DMS79 (cell line): ENCODE measurements around the gene SNX20.

Source experiments
- DNase-seq: peaks from one replicate; lab custom pipeline; 2025; lab: John Stamatoyannopoulos, UW

The SNX20 gene

DNA sequence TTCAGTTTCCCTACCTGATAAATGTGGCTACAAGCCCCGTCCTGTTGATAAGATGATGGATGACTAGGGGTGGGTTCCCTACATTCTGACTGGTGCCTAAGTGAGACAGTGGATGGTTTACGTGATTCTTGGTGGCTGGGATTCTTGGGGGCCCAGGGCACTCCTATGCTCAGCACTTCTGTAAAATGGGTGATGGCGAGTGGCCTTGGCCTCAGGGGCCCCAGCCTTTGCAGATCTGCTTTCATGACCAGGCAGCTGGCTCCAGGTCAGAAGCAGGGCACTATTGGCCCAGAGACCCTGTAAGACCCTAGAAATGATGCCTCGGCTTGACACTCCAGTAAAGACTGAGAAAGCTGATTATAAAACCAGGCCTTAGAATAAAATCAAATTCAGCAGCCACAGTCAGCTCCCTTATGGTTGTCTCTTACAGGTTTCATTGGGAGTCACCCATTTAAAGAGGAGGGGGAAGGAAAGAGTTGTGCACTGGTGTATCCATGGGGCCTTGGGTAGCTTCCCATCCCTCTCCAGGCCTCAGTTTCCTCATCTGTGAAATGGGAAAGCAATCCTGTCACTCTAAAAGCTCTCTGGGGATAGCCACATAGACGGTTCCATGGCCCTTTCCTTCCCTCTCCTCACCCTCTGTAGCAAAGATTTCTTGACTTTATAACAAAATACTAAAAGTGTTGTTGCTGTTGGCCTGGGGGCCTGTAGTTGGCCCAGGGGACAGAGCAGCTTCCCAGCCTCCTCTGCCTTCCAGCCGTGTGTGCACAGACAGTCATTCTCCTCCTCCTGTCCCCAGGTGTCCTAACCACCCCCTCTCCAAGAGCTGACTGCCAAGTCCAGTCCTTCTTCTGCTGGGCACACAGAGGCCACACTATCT, 1.2 kb downstream of the SNX20 start:
- no peak for DNase-seq

DNA sequence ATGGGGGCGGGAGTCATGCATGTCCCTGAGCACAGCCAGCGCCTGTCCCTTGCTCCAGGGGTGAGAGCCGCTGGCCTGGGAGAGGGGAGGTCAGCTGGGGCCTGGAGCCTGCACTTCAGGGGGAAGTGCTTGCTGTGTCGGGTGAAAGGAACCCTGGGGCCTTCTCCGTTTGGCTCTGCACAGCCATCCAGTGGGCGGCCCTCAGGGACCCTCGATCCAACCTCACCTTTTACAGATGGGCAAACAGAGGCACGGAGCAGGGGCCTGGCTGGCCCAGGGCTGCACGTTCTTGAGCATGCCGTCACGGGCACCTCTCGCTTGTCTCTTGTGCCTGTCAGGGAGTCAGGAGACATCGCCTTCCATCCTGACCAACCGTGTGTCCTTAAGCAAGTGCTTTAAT, 1.8 kb downstream of the SNX20 start:
- no peak for DNase-seq

DNA sequence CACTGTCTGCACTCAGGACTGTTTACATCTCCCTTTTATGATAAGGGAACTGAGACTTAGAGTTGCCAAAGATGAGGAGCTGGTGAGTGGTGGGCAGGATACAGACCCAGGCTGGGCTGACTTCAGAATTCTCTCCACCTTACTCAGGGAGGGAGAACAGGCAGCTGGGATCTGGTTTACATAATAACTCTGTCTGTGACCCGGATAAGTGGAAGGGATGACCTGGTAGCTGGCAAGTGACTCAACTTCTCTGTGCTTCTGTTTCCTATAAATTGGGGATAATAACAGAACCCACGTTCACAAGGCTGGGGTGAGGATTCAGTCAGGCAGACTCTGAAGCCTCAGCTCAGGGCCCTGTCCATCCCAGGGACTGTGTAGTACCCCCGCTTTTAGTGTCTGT, 2.6 kb downstream of the SNX20 start:
- DNase-seq = no peak

DNA sequence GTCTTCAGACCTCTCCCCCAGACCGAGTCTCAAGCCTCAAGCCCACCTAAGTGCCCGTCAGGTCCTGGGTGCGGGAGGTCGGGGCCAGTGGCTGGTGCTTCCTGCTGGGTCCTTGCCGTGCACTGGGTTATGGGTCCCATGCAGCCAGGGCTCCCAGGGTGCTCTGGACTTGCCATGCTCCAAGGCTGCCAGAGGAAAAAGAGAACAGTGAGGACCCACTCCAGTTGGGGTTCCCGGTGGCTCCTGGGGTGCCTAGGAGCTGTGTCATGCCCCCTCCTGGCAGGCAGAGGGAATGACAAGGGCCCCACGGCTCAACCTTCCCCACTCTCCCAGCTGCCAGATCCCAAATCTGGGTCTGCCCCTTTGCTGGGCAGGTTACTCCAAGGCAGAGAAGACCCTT, 3.8 kb downstream of the SNX20 start:
- no peak for DNase-seq

- DNase-seq = no peak
Observed at GRCh38 chr16:50676684-50677225, 4.4 kb downstream of the SNX20 start.

GRCh38 chr16:50675686-50676610, 5.2 kb downstream of the SNX20 start:
- no peak for DNase-seq

DNA sequence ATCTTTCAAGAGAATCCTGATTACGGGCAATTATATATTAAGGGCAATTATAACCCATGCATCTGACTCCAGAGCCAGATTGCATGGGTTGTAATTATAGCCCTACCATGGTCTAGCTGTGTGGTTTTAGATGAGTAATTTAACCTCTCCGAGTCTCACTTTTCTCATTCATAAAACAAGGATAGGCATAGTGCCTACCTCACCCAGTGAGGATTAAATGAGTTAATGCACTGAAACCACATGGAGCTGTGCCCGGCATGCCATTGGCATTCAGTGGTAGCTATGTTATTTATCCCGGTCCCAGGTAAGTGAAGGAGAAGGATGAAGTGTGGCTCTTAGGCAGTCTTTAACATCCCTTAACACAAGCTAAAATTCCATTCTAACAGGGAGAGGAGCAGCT, 6.3 kb downstream of the SNX20 start:
- no peak for DNase-seq

DNA sequence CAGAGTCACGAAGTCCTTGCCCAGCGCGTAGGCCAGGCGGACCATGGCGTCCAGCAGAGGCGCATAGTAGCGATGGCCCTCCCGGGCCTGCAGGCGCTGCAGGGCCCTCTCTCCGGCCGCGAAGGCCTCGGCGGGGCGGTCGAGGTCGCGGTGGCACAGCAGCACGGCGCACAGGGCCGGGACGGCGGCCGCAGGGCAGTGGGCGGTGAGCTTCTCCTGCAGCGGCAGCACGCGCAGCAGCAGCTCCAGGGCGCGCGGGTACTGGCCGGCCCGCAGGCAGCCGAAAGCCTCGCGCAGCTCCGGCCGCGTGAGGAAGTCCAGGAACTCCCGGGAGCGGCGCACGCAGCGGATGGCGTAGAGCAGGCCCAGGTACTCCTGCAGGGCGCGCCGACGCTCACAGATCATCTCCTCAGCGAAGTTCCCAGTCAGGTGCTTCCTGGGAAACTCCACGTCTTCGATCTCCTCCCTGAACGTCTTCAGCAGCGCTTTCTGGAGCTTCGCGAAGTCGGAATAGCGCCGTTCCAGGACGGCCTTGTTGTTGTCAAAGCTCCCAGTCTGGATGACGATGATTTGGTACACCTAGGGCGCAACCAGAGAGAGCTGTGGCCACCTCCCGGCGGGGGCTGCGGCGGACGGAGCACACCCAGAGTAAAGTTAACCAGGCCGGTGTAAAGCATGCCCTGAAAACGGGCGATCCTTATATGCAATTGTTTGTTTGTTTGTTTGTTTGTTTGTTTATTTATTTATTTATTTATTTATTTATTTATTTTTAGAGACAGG, 7.4 kb downstream of the SNX20 start:
- DNase-seq = no peak

GRCh38 chr16:50671644-50672260, 9.4 kb downstream of the SNX20 start:
- no peak for DNase-seq

DNA sequence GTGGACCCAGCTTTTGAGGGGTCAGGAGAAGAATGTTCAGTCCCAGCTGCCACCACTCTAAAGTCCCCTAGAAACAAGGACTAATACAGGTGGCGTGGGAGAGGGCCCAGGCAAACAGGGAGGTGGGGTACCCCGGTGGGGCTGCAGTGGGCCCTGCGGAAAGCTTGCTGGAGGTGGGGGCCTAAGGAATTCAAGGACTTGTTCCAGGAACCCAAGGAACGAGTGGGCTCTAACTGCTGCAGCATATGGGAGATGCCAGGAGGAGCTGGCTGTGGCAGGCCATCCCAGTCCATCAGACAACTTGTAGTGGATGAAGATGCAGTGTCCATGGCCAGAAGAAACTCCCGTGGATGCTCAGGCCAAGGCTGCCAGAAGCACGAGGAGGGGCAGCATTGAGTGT, 10.6 kb downstream of the SNX20 start:
- DNase-seq = no peak

DNA sequence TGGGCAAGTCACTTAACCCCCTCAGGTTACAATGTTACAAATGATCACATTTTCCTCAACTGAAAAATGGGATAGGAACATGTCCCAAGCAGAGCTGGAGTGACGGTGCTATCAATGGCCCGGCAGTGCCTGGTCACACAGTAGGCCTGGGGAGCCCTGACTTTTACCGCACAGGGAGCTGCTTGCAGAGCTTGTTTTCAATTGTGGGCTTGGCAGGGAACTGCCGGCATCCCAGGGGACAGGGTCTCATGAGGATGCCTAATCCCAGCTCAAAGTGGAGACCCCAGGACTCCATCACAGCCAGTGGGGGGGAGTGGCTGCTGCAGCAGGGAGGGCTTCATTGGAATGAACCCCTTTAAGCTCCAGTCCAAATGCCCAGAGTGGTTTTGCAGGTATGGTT, 11.4 kb downstream of the SNX20 start:
- DNase-seq = no peak

DNA sequence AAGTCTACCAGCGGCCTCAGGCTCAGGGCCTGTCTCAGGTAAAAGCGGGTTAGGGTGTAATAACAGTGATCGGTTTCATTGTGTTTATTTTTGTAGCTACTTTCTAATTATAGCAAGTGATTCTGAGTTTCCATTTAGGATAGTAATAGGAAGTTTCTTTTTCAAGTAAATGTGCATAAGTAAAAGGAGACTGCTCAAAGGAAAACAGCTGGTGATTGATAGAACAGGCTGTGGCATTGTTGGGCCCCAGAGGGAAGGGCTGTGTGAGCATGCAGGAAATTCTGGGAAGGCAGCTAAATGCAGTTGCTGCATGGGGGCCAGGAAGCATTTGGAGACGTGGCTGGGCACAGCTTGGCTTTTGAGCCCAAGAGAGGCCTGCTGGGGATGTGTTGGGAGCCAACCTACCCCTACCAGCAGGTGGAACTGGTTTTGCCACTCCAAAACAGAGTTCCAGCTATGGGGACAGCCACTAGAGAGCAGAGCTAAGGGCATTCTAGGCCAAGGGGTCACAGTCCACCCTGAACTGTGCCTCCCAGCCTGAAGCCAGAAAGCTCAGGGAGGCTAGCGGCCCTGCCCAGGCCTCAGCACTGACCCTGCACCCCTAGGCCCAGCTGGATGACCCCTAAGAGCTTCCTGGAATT, 12.6 kb downstream of the SNX20 start:
- DNase-seq = no peak

DNA sequence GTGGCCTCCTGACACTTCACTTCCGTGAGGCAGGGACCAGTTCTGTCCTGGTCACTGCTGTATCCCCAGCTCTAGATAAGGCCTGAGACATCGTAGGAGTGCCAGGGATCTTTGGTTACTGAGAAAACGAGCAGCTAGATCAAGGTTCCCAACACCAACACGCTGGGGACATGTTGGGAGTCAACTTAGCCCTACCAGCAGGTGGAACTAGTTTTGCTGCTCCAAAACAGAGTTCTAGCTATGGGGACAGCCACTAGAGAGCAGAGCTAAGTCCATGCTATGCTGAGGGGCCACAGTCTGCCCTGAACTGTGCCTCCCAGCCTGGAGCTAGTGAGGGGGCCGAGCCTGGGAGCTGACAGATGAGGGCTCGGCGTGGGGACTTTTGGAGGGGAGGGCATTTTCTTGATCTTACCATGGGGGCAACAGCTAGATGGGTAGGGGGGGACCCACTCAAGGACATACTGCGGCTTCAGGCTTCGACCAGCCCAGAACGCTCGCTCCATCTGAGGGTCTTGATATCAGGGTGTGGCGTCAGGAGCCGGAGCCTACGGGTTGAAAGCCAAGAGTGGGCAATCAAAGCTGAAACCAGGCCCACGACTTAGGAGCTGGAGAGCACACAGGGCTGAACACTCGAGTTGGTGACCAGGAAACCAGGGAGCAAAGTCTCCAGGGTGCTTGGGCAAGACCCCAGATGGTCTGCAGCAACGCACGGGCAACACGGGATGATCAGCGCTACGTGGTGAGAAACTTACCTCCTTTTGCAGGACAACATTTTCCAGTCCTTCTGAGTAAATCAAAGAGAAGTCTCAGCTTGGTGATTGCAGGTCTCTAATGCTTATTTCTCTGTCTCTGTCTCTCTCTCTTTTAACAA, 13.4 kb downstream of the SNX20 start:
- DNase-seq = no peak

- DNase-seq = no peak
Observed at GRCh38 chr16:50666658-50667496, 14.2 kb downstream of the SNX20 start.

DNA sequence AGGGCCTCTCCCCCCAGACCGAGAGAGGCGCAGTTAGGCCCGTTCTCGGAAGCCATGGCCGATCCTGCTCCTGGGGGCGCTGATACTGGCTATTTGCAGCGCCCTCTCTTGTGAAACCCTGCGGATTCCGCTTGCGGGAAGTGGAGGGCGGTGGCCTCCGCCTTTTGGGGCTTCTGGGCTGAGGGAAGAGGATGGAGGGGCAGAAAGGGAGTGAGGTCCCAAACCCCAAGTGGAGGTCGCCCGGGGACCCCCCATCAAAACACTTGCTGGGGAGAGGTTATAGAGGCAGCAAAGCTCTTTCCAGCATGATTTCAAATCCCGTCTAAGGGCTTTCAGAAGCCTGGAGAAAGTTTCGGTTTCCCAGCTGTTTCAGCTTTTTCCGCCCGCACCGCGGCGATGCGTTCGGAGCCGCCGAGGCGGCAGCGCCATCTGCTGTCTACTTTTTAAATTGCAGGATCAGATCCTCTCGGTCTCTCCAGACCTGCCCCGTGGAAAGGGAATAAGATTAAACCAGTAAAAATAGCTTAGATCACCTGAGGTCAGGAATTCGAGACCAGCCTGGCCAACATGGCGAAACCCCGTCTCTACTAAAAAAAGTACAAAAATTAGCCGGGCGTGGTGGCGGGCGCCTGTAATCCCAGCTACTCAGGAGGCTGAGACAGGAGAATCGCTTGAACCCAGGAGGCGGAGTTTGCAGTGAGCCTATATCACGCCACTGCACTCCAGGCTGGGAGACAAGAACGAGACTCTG, 15.8 kb downstream of the SNX20 start:
- DNase-seq = no peak

DNA sequence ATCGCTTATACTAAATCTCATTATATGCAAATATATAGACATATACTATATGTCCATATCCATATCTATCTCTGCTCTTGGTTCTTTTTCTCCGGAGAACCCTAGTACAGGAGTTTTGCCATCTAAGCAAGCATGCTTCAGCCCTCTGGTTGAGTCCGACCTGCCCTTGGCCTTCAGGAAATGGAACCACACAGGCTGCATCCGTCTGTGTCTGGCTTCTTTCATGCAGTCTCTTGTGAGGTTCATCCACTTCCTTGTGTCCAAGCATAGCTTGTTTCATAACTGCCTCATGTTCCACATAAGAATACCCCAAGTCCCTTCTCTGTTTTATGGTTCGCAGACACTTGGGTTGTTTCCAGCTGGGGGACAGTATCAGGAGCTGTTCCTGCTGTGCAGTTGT, 16.8 kb downstream of the SNX20 start:
- DNase-seq = no peak

DNA sequence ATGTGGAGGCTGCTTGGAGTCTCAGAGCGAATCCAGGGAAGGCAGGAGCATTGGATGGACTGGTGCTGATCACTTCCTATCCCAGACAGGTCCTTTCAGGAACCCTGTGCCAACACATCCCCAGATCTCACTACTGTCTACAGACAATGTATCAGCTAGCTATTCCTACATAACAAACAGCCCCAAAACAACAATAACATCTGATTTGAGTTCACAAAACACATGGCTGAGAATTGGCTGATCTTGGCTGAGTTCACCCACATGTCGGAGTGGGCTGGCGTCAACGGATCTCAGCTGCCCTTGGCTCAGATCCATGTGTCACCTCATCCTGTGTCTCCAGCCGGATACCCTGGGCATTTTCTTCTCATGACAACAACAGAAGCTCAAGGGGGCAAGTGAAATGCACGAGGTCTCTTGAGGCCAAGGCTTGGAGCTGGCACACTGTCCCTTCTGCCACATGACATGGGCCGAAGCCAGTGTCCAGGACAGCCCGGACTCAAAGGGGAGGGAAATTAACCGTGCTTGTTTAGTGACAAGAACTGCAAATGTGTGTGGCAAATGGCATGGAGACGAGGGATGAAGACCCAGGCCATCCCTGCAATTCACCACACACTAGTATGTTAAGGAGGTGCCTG, 18.7 kb downstream of the SNX20 start:
- no peak for DNase-seq

- no peak for DNase-seq
Observed at GRCh38 chr16:50659806-50660205, 21.3 kb downstream of the SNX20 start.
